Neural crest cell (in vitro differentiated cells): ENCODE measurements around the gene LONP2. TPM values are rescaled to one million over a fixed set of nuclear protein-coding genes. Genes with fewer than 3 reads are reported as not detected.
A peak's percentile ranks its signal among the peaks of the same experiment; 100 is the strongest.

Experiments used
- DNase-seq: peaks from one replicate; pipeline ENCODE4 v3.0.0; 2021; ENCODE audit warnings: low read depth, mixed read lengths, low spot score
- H3K27ac Mint-ChIP-seq: one replicate; pipeline ENCODE4 v1.8.0; 2021; ENCODE audit warnings: mild to moderate bottlenecking, mixed read lengths; ENCODE audit not compliant: unreplicated experiment
- H3K27me3 Mint-ChIP-seq: 2 replicates; pipeline ENCODE4 v1.8.0; 2021; ENCODE audit warnings: low read depth, mild to moderate bottlenecking, mixed read lengths
- H3K36me3 Mint-ChIP-seq: 2 replicates; pipeline ENCODE4 v1.8.0; 2021; ENCODE audit warnings: low read depth, mild to moderate bottlenecking, mixed read lengths
- H3K4me1 Mint-ChIP-seq: 2 replicates; pipeline ENCODE4 v1.8.0; 2021; ENCODE audit warnings: mixed read lengths
- H3K4me3 Mint-ChIP-seq: one replicate; pipeline ENCODE4 v1.8.0; 2021; ENCODE audit warnings: mild to moderate bottlenecking, mixed read lengths
- H3K9me3 Mint-ChIP-seq: 2 replicates; pipeline ENCODE4 v1.8.0; 2021; ENCODE audit warnings: mixed read lengths
- CTCF ChIP-seq: fragments of 200-600 bp; sonication (generic); conservative IDR thresholded peaks from 2 replicates; pipeline ENCODE4 v1.5.0; 2021; ENCODE audit warnings: antibody characterized with exemption, mild to moderate bottlenecking
- total RNA-seq: library from RNA; stranded (reverse); gene quantifications from 2 replicates; pipeline ENCODE4 v1.2.1, GENCODE V29; 2021

Gene LONP2
- total RNA-seq, 1 donor from 2014 or later: 42.4 TPM

GRCh38 chr16:48378836-48379235 is 134.7 kb downstream of the LONP2 start:
- Mint-ChIP-seq H3K27me3 (no peaks in the 10 kb centered on the region), H3K36me3 (peaks cover 6% of the 10 kb centered on the region), H3K9me3 (no peaks in the 10 kb centered on the region), H3K4me3 (peak overlapping the region; percentile 1), H3K4me1 (peaks cover 47% of the 10 kb centered on the region), H3K27ac (no peak overlapping the region)
- TF ChIP-seq CTCF: no peak
- no peak for DNase-seq

GRCh38 chr16:48381201-48381600 is 137.1 kb downstream of the LONP2 start:
- Mint-ChIP-seq H3K27ac (no peak overlapping the region), H3K4me1 (peaks cover 51% of the 10 kb centered on the region), H3K36me3 (peaks cover 6% of the 10 kb centered on the region), H3K9me3 (no peaks in the 10 kb centered on the region), H3K4me3 (peak overlapping the region; percentile 36), H3K27me3 (no peaks in the 10 kb centered on the region)
- no peak for TF ChIP-seq CTCF
- DNase-seq: no peak

GRCh38 chr16:48382131-48382530 is 138.0 kb downstream of the LONP2 start:
- no peak for DNase-seq
- Mint-ChIP-seq H3K4me3 (peak overlapping the region; percentile 36), H3K36me3 (peaks cover 6% of the 10 kb centered on the region), H3K27me3 (no peaks in the 10 kb centered on the region), H3K27ac (no peak overlapping the region), H3K9me3 (no peaks in the 10 kb centered on the region), H3K4me1 (peaks cover 44% of the 10 kb centered on the region)
- TF ChIP-seq CTCF: no peak

GRCh38 chr16:48383009-48383876 is 139.1 kb downstream of the LONP2 start:
- H3K9me3 Mint-ChIP-seq: no peaks in the 10 kb centered on the region
- peak overlapping the region; percentile 96 for H3K4me3 Mint-ChIP-seq
- no peaks in the 10 kb centered on the region for H3K27me3 Mint-ChIP-seq
- no peak for TF ChIP-seq CTCF
- DNase-seq: no peak
- H3K27ac Mint-ChIP-seq: peak overlapping the region; percentile 4
- H3K4me1 Mint-ChIP-seq: peaks cover 43% of the 10 kb centered on the region
- peaks cover 6% of the 10 kb centered on the region for H3K36me3 Mint-ChIP-seq

GRCh38 chr16:48383877-48384519 is 139.9 kb downstream of the LONP2 start:
- peak overlapping the region; percentile 95 for H3K27ac Mint-ChIP-seq
- no peak for TF ChIP-seq CTCF
- peak overlapping the region; percentile 96 for H3K4me3 Mint-ChIP-seq
- H3K36me3 Mint-ChIP-seq: peaks cover 6% of the 10 kb centered on the region
- H3K9me3 Mint-ChIP-seq: no peaks in the 10 kb centered on the region
- no peak for DNase-seq
- peaks cover 36% of the 10 kb centered on the region for H3K4me1 Mint-ChIP-seq
- H3K27me3 Mint-ChIP-seq: no peaks in the 10 kb centered on the region
